AG10803 (cell line): ENCODE results near the gene PNPLA7.

Experiments
- DNase-seq: peaks from one replicate; pipeline ENCODE4 v3.0.0; 2010; ENCODE audit warnings: low read depth
- H3K4me3 ChIP-seq: 2 replicates; pipeline ENCODE4 v1.5.1; 2011; ENCODE audit warnings: mild to moderate bottlenecking, low read length, control low read depth
- CTCF ChIP-seq: conservative IDR thresholded peaks from 2 replicates; pipeline ENCODE4 v1.5.1; 2011; ENCODE audit warnings: mild to moderate bottlenecking, low read length, control low read depth, inconsistent platforms

Gene PNPLA7

GRCh38 chr9:137488906-137489305 is 61.3 kb downstream of the PNPLA7 start:
- no peak for TF ChIP-seq CTCF

GRCh38 chr9:137488327-137488653 is 61.9 kb downstream of the PNPLA7 start:
- no peak for TF ChIP-seq CTCF
- no peak for DNase-seq
- no peak overlapping the region for H3K4me3 ChIP-seq

More at GRCh38 chr9:137488906-137489305, 61.3 kb downstream of the PNPLA7 start:
- H3K4me3 ChIP-seq: no peak overlapping the region
- DNase-seq: no peak

GRCh38 chr9:137487454-137488326 is 62.5 kb downstream of the PNPLA7 start:
- TF ChIP-seq CTCF: no peak

GRCh38 chr9:137486545-137487453 is 63.4 kb downstream of the PNPLA7 start:
- DNase-seq: no peak
- no peak for TF ChIP-seq CTCF
- no peak overlapping the region for H3K4me3 ChIP-seq

More at GRCh38 chr9:137487454-137488326, 62.5 kb downstream of the PNPLA7 start:
- H3K4me3 ChIP-seq: no peak overlapping the region
- no peak for DNase-seq

- H3K4me3 ChIP-seq: no peak overlapping the region
- DNase-seq: no peak
- TF ChIP-seq CTCF: no peak
Measured at GRCh38 chr9:137486141-137486490, 64.1 kb downstream of the PNPLA7 start.

GRCh38 chr9:137485343-137486140 is 64.7 kb downstream of the PNPLA7 start:
- DNase-seq: no peak

More at GRCh38 chr9:137485343-137486140, 64.7 kb downstream of the PNPLA7 start:
- H3K4me3 ChIP-seq: no peak overlapping the region
- TF ChIP-seq CTCF: no peak
